H1 (cell line): ENCODE data around the gene CHAT. TPM values are rescaled to one million over a fixed set of nuclear protein-coding genes. Genes with fewer than 3 reads are reported as not detected.

ENCODE experiments used
- CTCF ChIA-PET: fragments of 300-600 bp; sonication (Branson Sonifier 250); formaldehyde crosslinking; loops from one replicate; lab custom pipeline; 2021; ENCODE audit not compliant: partially characterized antibody; lab: Charles Lee
- POLR2A ChIA-PET: fragments of 300-600 bp; sonication (Branson Sonifier 250); formaldehyde crosslinking; loops from one replicate; lab custom pipeline; 2021; ENCODE audit warnings: inconsistent platforms; ENCODE audit not compliant: partially characterized antibody; lab: Charles Lee
- DNase-seq, 2 experiments: peaks; one replicate each; pipeline versions ENCODE4 v3.0.0 to v3.0.0-alpha.2; 2010 to 2022; ENCODE audit warnings: low spot score in 2 of 2, low read depth in 1 of 2, mixed read lengths in 1 of 2
- FAIRE-seq: peaks from 2 replicates; lab custom pipeline; 2011; peaks lifted over from hg19 to GRCh38; lab: Jason Lieb, UNC
- H2AFZ ChIP-seq: 2 replicates; pipeline ENCODE4 v1.8.1; 2012; ENCODE audit warnings: low read length, inconsistent platforms
- H2AK5ac ChIP-seq: 2 replicates; pipeline ENCODE4 v1.6.1; 2013; ENCODE audit warnings: low read depth, low read length
- H2BK120ac ChIP-seq: replicated peaks from 2 replicates; pipeline ENCODE3; 2013; ENCODE audit warnings: low read depth, low read length, inconsistent platforms
- H2BK12ac ChIP-seq: 2 replicates; pipeline ENCODE4 v1.6.1; 2013; ENCODE audit warnings: low read depth, low read length
- H2BK15ac ChIP-seq: 2 replicates; pipeline ENCODE4 v1.6.1; 2013; ENCODE audit warnings: low read length
- H2BK20ac ChIP-seq: 2 replicates; pipeline ENCODE4 v1.6.1; 2013; ENCODE audit warnings: low read length
- H2BK5ac ChIP-seq: 2 replicates; pipeline ENCODE4 v1.6.1; 2013; ENCODE audit warnings: low read depth, low read length
- H3K14ac ChIP-seq: 2 replicates; pipeline ENCODE4 v1.6.1; 2013; ENCODE audit warnings: inconsistent platforms; ENCODE audit not compliant: insufficient read length
- H3K18ac ChIP-seq: 2 replicates; pipeline ENCODE4 v1.6.1; 2013; ENCODE audit warnings: low read length; ENCODE audit errors: extremely low read depth
- H3K23ac ChIP-seq: 2 replicates; pipeline ENCODE4 v1.6.1; 2013; ENCODE audit warnings: inconsistent platforms; ENCODE audit not compliant: insufficient read length
- H3K23me2 ChIP-seq: 2 replicates; pipeline ENCODE4 v1.6.1; 2013; ENCODE audit warnings: low read depth, low read length
- H3K27ac ChIP-seq: 2 replicates; pipeline ENCODE4 v1.6.1; 2011; ENCODE audit warnings: low read depth, low read length, inconsistent platforms
- H3K27me3 ChIP-seq, 4 experiments: replicated peaks in 1 of 4; 1 replicate in 1 of 4; 2 replicates in 3 of 4; pipeline versions ENCODE4 v1.6.1 to v1.8.1; 2011 to 2013; ENCODE audit warnings: low read length in 3 of 4, mild to moderate bottlenecking in 3 of 4, inconsistent platforms in 2 of 4, mixed read lengths in 2 of 4, moderate library complexity in 1 of 4; ENCODE audit not compliant: control insufficient read depth in 3 of 4, insufficient read depth in 3 of 4; ENCODE audit errors: extremely low read depth in 1 of 4
- H3K36me3 ChIP-seq, 4 experiments: 2 replicates each; pipeline versions ENCODE4 v1.6.1 to v1.8.1; 2011 to 2013; ENCODE audit warnings: mild to moderate bottlenecking in 4 of 4, low read length in 3 of 4, moderate library complexity in 2 of 4, control low read depth in 1 of 4, inconsistent platforms in 1 of 4; ENCODE audit not compliant: insufficient read depth in 4 of 4, control insufficient read depth in 2 of 4
- H3K4ac ChIP-seq: replicated peaks from 2 replicates; pipeline ENCODE3; 2013; ENCODE audit warnings: low read length, low read depth, mixed read lengths, inconsistent platforms; ENCODE audit not compliant: insufficient read length
- H3K4me1 ChIP-seq, 4 experiments: replicated peaks in 1 of 4; 1 replicate in 1 of 4; 2 replicates in 3 of 4; pipeline versions ENCODE4 v1.6.1 to v1.8.1; 2011 to 2013; ENCODE audit warnings: low read length in 3 of 4, inconsistent platforms in 2 of 4, mixed read lengths in 1 of 4; ENCODE audit not compliant: insufficient read depth in 4 of 4, control insufficient read depth in 3 of 4
- H3K4me2 ChIP-seq, 2 experiments: 2 replicates each; pipeline versions ENCODE4 v1.6.1 to v1.8.1; 2011 to 2013; ENCODE audit warnings: low read depth in 2 of 2, low read length in 2 of 2, control low read depth in 1 of 2, inconsistent platforms in 1 of 2, mild to moderate bottlenecking in 1 of 2; ENCODE audit not compliant: insufficient read depth in 1 of 2
- H3K4me3 ChIP-seq, 4 experiments: fragments of 200-600, 300-600 bp in 1 of 4; sonication (generic), shearing (Covaris generic), sonication (Bioruptor Twin) in 1 of 4; 2 replicates each; pipeline versions ENCODE4 v1.5.1 to v1.8.1; 2011 to 2016; ENCODE audit warnings: low read length in 4 of 4, low read depth in 3 of 4, control low read depth in 2 of 4, inconsistent platforms in 2 of 4, mild to moderate bottlenecking in 2 of 4, mixed read lengths in 1 of 4, moderate library complexity in 1 of 4; ENCODE audit not compliant: insufficient read depth in 2 of 4; ENCODE audit errors: extremely low read depth in 1 of 4
- H3K56ac ChIP-seq: replicated peaks from 2 replicates; pipeline ENCODE3; 2013; ENCODE audit warnings: low read depth, mild to moderate bottlenecking, mixed read lengths, low read length, inconsistent platforms; ENCODE audit not compliant: insufficient read length
- H3K79me1 ChIP-seq: 2 replicates; pipeline ENCODE4 v1.6.1; 2013; ENCODE audit warnings: low read depth, low read length, control low read depth
- H3K79me2 ChIP-seq, 2 experiments: 2 replicates each; pipeline versions ENCODE4 v1.6.1 to v1.8.1; 2012 to 2013; ENCODE audit warnings: low read length in 2 of 2, mild to moderate bottlenecking in 2 of 2, inconsistent platforms in 1 of 2; ENCODE audit not compliant: insufficient read depth in 2 of 2, control insufficient read depth in 1 of 2
- H3K9ac ChIP-seq, 4 experiments: replicated peaks in 1 of 4; 1 replicate in 1 of 4; 2 replicates in 3 of 4; pipeline versions ENCODE4 v1.6.1 to v1.8.1; 2011 to 2013; ENCODE audit warnings: low read depth in 3 of 4, low read length in 3 of 4, control low read depth in 2 of 4, mild to moderate bottlenecking in 2 of 4, moderate library complexity in 2 of 4, inconsistent platforms in 1 of 4; ENCODE audit errors: extremely low read depth in 1 of 4
- H3K9me3 ChIP-seq, 2 experiments: 2 replicates each; pipeline versions ENCODE4 v1.6.1 to v1.8.1; 2012 to 2013; ENCODE audit warnings: mild to moderate bottlenecking in 2 of 2, moderate library complexity in 2 of 2, control low read depth in 1 of 2, inconsistent platforms in 1 of 2, low read depth in 1 of 2, low read length in 1 of 2, mixed read lengths in 1 of 2; ENCODE audit not compliant: insufficient read depth in 2 of 2
- H4K20me1 ChIP-seq, 2 experiments: replicated peaks in 1 of 2; 2 replicates each; pipeline versions ENCODE3 to v1.8.1; 2011 to 2013; ENCODE audit warnings: inconsistent platforms in 2 of 2, low read length in 2 of 2, mild to moderate bottlenecking in 1 of 2; ENCODE audit not compliant: insufficient read depth in 2 of 2, control insufficient read depth in 1 of 2
- H4K5ac ChIP-seq: 2 replicates; pipeline ENCODE4 v1.6.1; 2013; ENCODE audit warnings: low read length, low read depth, mixed read lengths, inconsistent platforms; ENCODE audit not compliant: insufficient read length
- H4K8ac ChIP-seq: 2 replicates; pipeline ENCODE4 v1.8.0; 2013; ENCODE audit warnings: mild to moderate bottlenecking, moderate library complexity, low read length, inconsistent platforms; ENCODE audit not compliant: insufficient read depth; ENCODE audit errors: extremely low read depth
- H4K91ac ChIP-seq: replicated peaks from 2 replicates; pipeline ENCODE3; 2013; ENCODE audit warnings: low read length, mixed read lengths, inconsistent platforms; ENCODE audit not compliant: insufficient read length
- CBX5 ChIP-seq: fragments of 300-800, 300-1000 bp; sonication (generic); IDR thresholded peaks from 2 replicates; pipeline ENCODE4 v1.7.1; 2016; ENCODE audit warnings: antibody characterized with exemption, low read length, low read depth
- CEBPB ChIP-seq: IDR thresholded peaks from 2 replicates; pipeline ENCODE4 v1.6.1; 2012; ENCODE audit warnings: low read depth, low read length
- CREB1 ChIP-seq: IDR thresholded peaks from 2 replicates; pipeline ENCODE4 v1.6.1; 2012; ENCODE audit warnings: inconsistent platforms
- EGR1 ChIP-seq: IDR thresholded peaks from 2 replicates; pipeline ENCODE4 v1.6.1; 2011; ENCODE audit warnings: low read depth, low read length, borderline replicate concordance
- EZH2 ChIP-seq: fragments of 200-600 bp; sonication (generic); IDR thresholded peaks from 2 replicates; pipeline ENCODE4 v1.7.1; 2012; ENCODE audit warnings: low read depth, mild to moderate bottlenecking, moderate library complexity, low read length, inconsistent platforms; ENCODE audit not compliant: severe bottlenecking
- NRF1 ChIP-seq: IDR thresholded peaks from 2 replicates; pipeline ENCODE4 v1.6.1; 2011; ENCODE audit warnings: mild to moderate bottlenecking, low read depth, low read length, improper control_type of control experiment
- PHF8 ChIP-seq: fragments of 200-600 bp; sonication (generic); conservative IDR thresholded peaks from 2 replicates; pipeline ENCODE4 v1.7.1; 2012; ENCODE audit warnings: low read depth, mild to moderate bottlenecking, inconsistent platforms, low read length, moderate library complexity
- SIN3A ChIP-seq, 2 experiments: IDR thresholded peaks in 1 of 2; conservative IDR thresholded peaks in 1 of 2; 2 replicates each; pipeline ENCODE4 v1.6.1; 2011 to 2012; ENCODE audit warnings: low read length in 2 of 2, improper control_type of control experiment in 1 of 2, low read depth in 1 of 2, mild to moderate bottlenecking in 1 of 2
- SP4 ChIP-seq: IDR thresholded peaks from 2 replicates; pipeline ENCODE4 v1.6.1; 2012; ENCODE audit warnings: low read length, inconsistent platforms
- SRF ChIP-seq: IDR thresholded peaks from 2 replicates; pipeline ENCODE4 v1.6.1; 2011; ENCODE audit warnings: mild to moderate bottlenecking, low read depth, low read length, moderate library complexity
- TCF12 ChIP-seq: IDR thresholded peaks from 2 replicates; pipeline ENCODE4 v1.6.1; 2011; ENCODE audit warnings: low read depth, mild to moderate bottlenecking, low read length
- YY1 ChIP-seq: IDR thresholded peaks from 2 replicates; pipeline ENCODE4 v1.6.1; 2011; ENCODE audit warnings: low read depth, mild to moderate bottlenecking, low read length
- ZNF274 ChIP-seq: IDR thresholded peaks from 2 replicates; pipeline ENCODE4 v1.7.0; 2012; ENCODE audit warnings: low read length, borderline replicate concordance; ENCODE audit errors: extremely low read depth
- WGBS, 2 experiments: shearing (Covaris generic) in 1 of 2; methylation state at CpG; one replicate each; pipeline versions ENCODE4 v1.1.6 to v1.1.7; 2013 to 2015; ENCODE audit warnings: low lambda C conversion rate in 2 of 2, mixed read lengths in 2 of 2, inconsistent platforms in 1 of 2, low coverage in 1 of 2, missing lambda C conversion rate in 1 of 2; ENCODE audit not compliant: insufficient replicate concordance in 2 of 2, insufficient coverage in 1 of 2, insufficient read length in 1 of 2; ENCODE audit errors: extremely low coverage in 1 of 2, missing lambda C conversion rate in 1 of 2; 5-methylcytosine and 5-hydroxymethylcytosine counted together
- polyA plus RNA-seq, 7 experiments: library from polyadenylated mRNA; depleted of rRNA in 3 of 7; stranded (reverse) in 5 of 7; unstranded in 2 of 7; fragments of >200 nt in 5 of 7; fragments of 200-250 nt in 2 of 7; gene quantifications; 1 replicate in 5 of 7; 2 replicates in 1 of 7; 4 replicates in 1 of 7; pipeline versions ENCODE4 v1.2.1 to v1.2.3, GENCODE V29; 2011 to 2013; ENCODE audit warnings: missing spikeins in 2 of 7, mixed read lengths in 2 of 7
- total RNA-seq: library from RNA; stranded (reverse); fragmentation: NEBNext Ultra II Directional; extraction: Animal tissue kit (Norgen Biotek cat#: 25700); gene quantifications from 2 replicates; pipeline ENCODE4 v1.2.1, GENCODE V29; 2021
- TF ChIP-seq, protein P1 (sequence below): IDR thresholded peaks from 2 replicates; pipeline ENCODE4 v1.6.1; 2012; ENCODE audit warnings: inconsistent platforms
- TF ChIP-seq, protein P2 (sequence below): IDR thresholded peaks from 2 replicates; pipeline ENCODE4 v1.6.1; 2012; ENCODE audit warnings: inconsistent platforms

CHAT gene
- total and polyA plus RNA-seq, 2 of the 8 experiments (the other 6 are each of a cell fraction or from before 2014, with no cell fraction given): not detected

DNA sequence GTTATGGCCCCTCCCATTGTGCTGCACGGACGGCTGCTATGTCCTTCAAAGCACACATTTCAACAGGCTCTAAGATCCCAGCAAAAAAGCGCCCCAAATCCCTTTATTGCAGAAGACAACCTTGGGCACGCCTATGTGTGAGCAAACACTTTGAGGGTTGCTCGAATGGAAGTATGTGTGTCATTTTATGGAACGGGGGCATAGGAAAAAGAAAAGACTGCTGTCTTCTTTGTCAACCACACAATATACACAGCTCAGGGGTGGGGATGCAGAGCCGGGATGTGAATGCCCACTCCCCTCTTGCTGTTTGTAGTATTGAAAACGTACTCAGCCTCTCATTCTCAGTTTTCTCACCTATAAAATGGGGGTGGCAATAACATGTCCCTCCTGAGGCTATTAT is 97.6 kb downstream of the CHAT start:
- H2AK5ac ChIP-seq: no peak overlapping the region
- no peak overlapping the region for H2BK15ac ChIP-seq
- WGBS, 2 experiments: 86% methylated on average over 8 of the region's 8 CpGs; no CpG with 5 or more reads in 1 of the 2 experiments
- no peak overlapping the region for H3K56ac ChIP-seq
- H3K27me3 ChIP-seq: no peaks in the 10 kb centered on the region; a peak in 1 of 7 replicates
- no peak overlapping the region for H2AFZ ChIP-seq
- H3K23ac ChIP-seq: no peak overlapping the region
- no peak overlapping the region for H2BK20ac ChIP-seq
- H4K91ac ChIP-seq: no peak overlapping the region
- no peaks in the 10 kb centered on the region for H3K79me1 ChIP-seq
- no peak overlapping the region for H3K4me3 ChIP-seq
- H3K79me2 ChIP-seq: no peaks in the 10 kb centered on the region
- TF ChIP-seq SRF: no peak
- no peak for TF ChIP-seq CBX5
- no peak for TF ChIP-seq NRF1
- no peak for TF ChIP-seq CEBPB
- TF ChIP-seq, protein P1, sequence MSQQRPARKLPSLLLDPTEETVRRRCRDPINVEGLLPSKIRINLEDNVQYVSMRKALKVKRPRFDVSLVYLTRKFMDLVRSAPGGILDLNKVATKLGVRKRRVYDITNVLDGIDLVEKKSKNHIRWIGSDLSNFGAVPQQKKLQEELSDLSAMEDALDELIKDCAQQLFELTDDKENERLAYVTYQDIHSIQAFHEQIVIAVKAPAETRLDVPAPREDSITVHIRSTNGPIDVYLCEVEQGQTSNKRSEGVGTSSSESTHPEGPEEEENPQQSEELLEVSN: no peak
- no peak for TF ChIP-seq YY1
- no peak for TF ChIP-seq TCF12
- no peak for TF ChIP-seq ZNF274
- no peak for TF ChIP-seq SP4
- no peak for TF ChIP-seq PHF8
- TF ChIP-seq, protein P2, sequence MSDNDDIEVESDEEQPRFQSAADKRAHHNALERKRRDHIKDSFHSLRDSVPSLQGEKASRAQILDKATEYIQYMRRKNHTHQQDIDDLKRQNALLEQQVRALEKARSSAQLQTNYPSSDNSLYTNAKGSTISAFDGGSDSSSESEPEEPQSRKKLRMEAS: no peak
- no peak for TF ChIP-seq CREB1
- TF ChIP-seq SIN3A (conservative IDR thresholded peaks at IDR 0.05 in 1 of 2, IDR thresholded peaks at IDR 0.05 in 1 of 2; ENCODE audit: low read depth in 1 of 2, low read length in 2 of 2): no peak
- TF ChIP-seq EZH2: no peak
- TF ChIP-seq EGR1: no peak
- no peak overlapping the region for H2BK12ac ChIP-seq
- H3K18ac ChIP-seq: no peak overlapping the region
- no peak overlapping the region for H3K14ac ChIP-seq
- peaks cover 2 to 12% of the 10 kb centered on the region in 2 experiments; a peak in 3 of 4 replicates for H3K9me3 ChIP-seq
- no peak for FAIRE-seq
- H3K9ac ChIP-seq: no peak overlapping the region
- POLR2A ChIA-PET: no interaction called here
- DNase-seq: no peak
- H4K5ac ChIP-seq: no peak overlapping the region
- no peaks in the 10 kb centered on the region for H3K36me3 ChIP-seq
- H3K4ac ChIP-seq: no peak overlapping the region
- no peaks in the 10 kb centered on the region for H3K4me1 ChIP-seq
- no peaks in the 10 kb centered on the region for H3K23me2 ChIP-seq
- H4K8ac ChIP-seq: no peak overlapping the region
- H3K27ac ChIP-seq: no peak overlapping the region
- H3K4me2 ChIP-seq: no peak overlapping the region
- no peaks in the 10 kb centered on the region for H4K20me1 ChIP-seq
- H2BK5ac ChIP-seq: no peak overlapping the region
- CTCF ChIA-PET: interaction anchor here (0.6 to 2.2 kb wide), 7 partner anchors 11 to 757 kb away, joined by 3 to 11 read pairs (median 3); no protein-coding TSS in a partner anchor
- no peak overlapping the region for H2BK120ac ChIP-seq
